Peyer's patch (tissue), 4 donors: Measurements from ENCODE around the gene CCDC85C.

Source experiments
- POLR2A ChIP-seq, 2 donors: fragments of 450-650 bp; IDR thresholded peaks; one replicate each; pipeline ENCODE4 v1.5.1; 2017; ENCODE audit warnings: antibody characterized with exemption in 2 of 2, mild to moderate bottlenecking in 2 of 2, moderate library complexity in 2 of 2
- TF ChIP-seq, protein P1 (sequence below), 6 experiments: fragments of 450-650 bp in 4 of 6; fragments of 200-600 bp in 2 of 6; sonication (generic) in 1 of 6; IDR thresholded peaks; one replicate each; pipeline ENCODE4 v1.5.1; 2017 to 2019; ENCODE audit warnings: antibody characterized with exemption in 6 of 6, mild to moderate bottlenecking in 3 of 6, moderate library complexity in 1 of 6

DNA sequence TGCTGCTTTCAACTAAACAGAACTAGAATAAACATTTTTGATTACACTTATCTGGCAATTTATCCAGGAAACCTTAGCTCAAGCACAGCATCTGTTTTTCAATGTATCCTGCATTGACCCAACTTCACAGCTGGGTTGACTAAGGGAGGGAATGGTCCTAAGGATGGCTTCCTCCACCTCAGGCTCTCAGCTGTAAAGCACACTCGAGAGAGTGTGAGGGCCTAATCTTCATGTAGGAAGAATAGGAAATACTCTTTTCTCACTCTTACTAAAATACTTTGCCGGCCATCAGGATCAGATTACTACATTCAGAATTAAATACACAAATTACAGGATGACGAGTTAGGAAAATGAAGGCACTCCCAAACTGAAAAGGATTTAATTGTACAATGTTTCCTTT, 130.5 kb downstream of the CCDC85C start:
- TF ChIP-seq, protein P1, sequence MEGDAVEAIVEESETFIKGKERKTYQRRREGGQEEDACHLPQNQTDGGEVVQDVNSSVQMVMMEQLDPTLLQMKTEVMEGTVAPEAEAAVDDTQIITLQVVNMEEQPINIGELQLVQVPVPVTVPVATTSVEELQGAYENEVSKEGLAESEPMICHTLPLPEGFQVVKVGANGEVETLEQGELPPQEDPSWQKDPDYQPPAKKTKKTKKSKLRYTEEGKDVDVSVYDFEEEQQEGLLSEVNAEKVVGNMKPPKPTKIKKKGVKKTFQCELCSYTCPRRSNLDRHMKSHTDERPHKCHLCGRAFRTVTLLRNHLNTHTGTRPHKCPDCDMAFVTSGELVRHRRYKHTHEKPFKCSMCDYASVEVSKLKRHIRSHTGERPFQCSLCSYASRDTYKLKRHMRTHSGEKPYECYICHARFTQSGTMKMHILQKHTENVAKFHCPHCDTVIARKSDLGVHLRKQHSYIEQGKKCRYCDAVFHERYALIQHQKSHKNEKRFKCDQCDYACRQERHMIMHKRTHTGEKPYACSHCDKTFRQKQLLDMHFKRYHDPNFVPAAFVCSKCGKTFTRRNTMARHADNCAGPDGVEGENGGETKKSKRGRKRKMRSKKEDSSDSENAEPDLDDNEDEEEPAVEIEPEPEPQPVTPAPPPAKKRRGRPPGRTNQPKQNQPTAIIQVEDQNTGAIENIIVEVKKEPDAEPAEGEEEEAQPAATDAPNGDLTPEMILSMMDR (IDR thresholded peaks at IDR 0.05): no peak
- no peak for TF ChIP-seq POLR2A (IDR thresholded peaks at IDR 0.05)
